H9 (cell line): Measurements from ENCODE around the gene PDXDC1. TPM values are rescaled to one million over a fixed set of nuclear protein-coding genes. Genes with fewer than 3 reads are reported as not detected.
A peak's percentile ranks its signal among the peaks of the same experiment; 100 is the strongest.

Source experiments
- DNase-seq: peaks from one replicate; pipeline ENCODE4 v3.0.0-alpha.2; 2017
- H2AFZ ChIP-seq: one replicate; pipeline ENCODE4 v1.6.1; 2013; ENCODE audit warnings: mild to moderate bottlenecking, low read length, control low read depth, moderate library complexity
- H2AK5ac ChIP-seq: 2 replicates; pipeline ENCODE4 v1.6.1; 2013; ENCODE audit warnings: low read length, control low read depth, mixed read lengths; ENCODE audit not compliant: insufficient read length
- H2BK120ac ChIP-seq: one replicate; pipeline ENCODE4 v1.6.1; 2013; ENCODE audit warnings: low read depth, mild to moderate bottlenecking, low read length, control low read depth, inconsistent platforms; ENCODE audit not compliant: poor library complexity, severe bottlenecking
- H2BK12ac ChIP-seq: 2 replicates; pipeline ENCODE4 v1.6.1; 2013; ENCODE audit warnings: low read length, control low read depth, mixed read lengths, low read depth; ENCODE audit not compliant: insufficient read length
- H2BK15ac ChIP-seq: 2 replicates; pipeline ENCODE4 v1.6.1; 2013; ENCODE audit warnings: low read depth, low read length, control low read depth
- H2BK20ac ChIP-seq: one replicate; pipeline ENCODE4 v1.6.1; 2013; ENCODE audit warnings: low read depth, mild to moderate bottlenecking, low read length, control low read depth, inconsistent platforms; ENCODE audit not compliant: poor library complexity, severe bottlenecking
- H2BK5ac ChIP-seq: 2 replicates; pipeline ENCODE4 v1.6.1; 2013; ENCODE audit warnings: low read length, control low read depth, mixed read lengths; ENCODE audit not compliant: insufficient read length
- H3K14ac ChIP-seq: 2 replicates; pipeline ENCODE4 v1.6.1; 2013; ENCODE audit warnings: low read length, control low read depth; ENCODE audit not compliant: insufficient read depth
- H3K18ac ChIP-seq: 2 replicates; pipeline ENCODE4 v1.6.1; 2013; ENCODE audit warnings: low read depth, mild to moderate bottlenecking, mixed read lengths, low read length, control low read depth; ENCODE audit not compliant: insufficient read length
- H3K23ac ChIP-seq: 2 replicates; pipeline ENCODE4 v1.6.1; 2013; ENCODE audit warnings: low read length, control low read depth, mixed read lengths, low read depth; ENCODE audit not compliant: insufficient read length
- H3K23me2 ChIP-seq: 2 replicates; pipeline ENCODE4 v1.6.1; 2013; ENCODE audit warnings: low read depth, mild to moderate bottlenecking, mixed read lengths, low read length, control low read depth; ENCODE audit not compliant: insufficient read length, poor library complexity, severe bottlenecking
- H3K27ac ChIP-seq: 2 replicates; pipeline ENCODE4 v1.5.1; 2013; ENCODE audit warnings: low read length, control low read depth, mixed read lengths, low read depth; ENCODE audit not compliant: insufficient read length
- H3K27me3 ChIP-seq: 2 replicates; pipeline ENCODE4 v1.6.1; 2013; ENCODE audit warnings: low read length, control low read depth, inconsistent platforms; ENCODE audit not compliant: insufficient read depth
- H3K4ac ChIP-seq: 2 replicates; pipeline ENCODE4 v1.6.1; 2013; ENCODE audit warnings: low read depth, mild to moderate bottlenecking, control low read depth, inconsistent platforms, low read length, moderate library complexity
- H3K4me1 ChIP-seq: 2 replicates; pipeline ENCODE4 v1.6.1; 2013; ENCODE audit warnings: low read length, control low read depth, inconsistent platforms; ENCODE audit not compliant: insufficient read depth
- H3K4me2 ChIP-seq: 2 replicates; pipeline ENCODE4 v1.6.1; 2013; ENCODE audit warnings: low read length, control low read depth, mixed read lengths; ENCODE audit not compliant: insufficient read length, insufficient read depth
- H3K56ac ChIP-seq: 2 replicates; pipeline ENCODE4 v1.6.1; 2013; ENCODE audit warnings: low read depth, mild to moderate bottlenecking, mixed read lengths, low read length, control low read depth; ENCODE audit not compliant: insufficient read length
- H3K79me1 ChIP-seq: 2 replicates; pipeline ENCODE4 v1.6.1; 2013; ENCODE audit warnings: low read depth, mild to moderate bottlenecking, moderate library complexity, low read length, control low read depth, inconsistent platforms; ENCODE audit not compliant: insufficient read depth, poor library complexity, severe bottlenecking
- H3K79me2 ChIP-seq: 2 replicates; pipeline ENCODE4 v1.6.1; 2013; ENCODE audit warnings: low read length, control low read depth, inconsistent platforms; ENCODE audit not compliant: insufficient read depth
- H3K9ac ChIP-seq: 2 replicates; pipeline ENCODE4 v1.6.1; 2013; ENCODE audit warnings: low read length, control low read depth, mixed read lengths; ENCODE audit not compliant: insufficient read length; ENCODE audit errors: extremely low read depth
- H3K9me3 ChIP-seq: one replicate; pipeline ENCODE4 v1.6.1; 2013; ENCODE audit warnings: low read depth, low read length, inconsistent platforms; ENCODE audit not compliant: control insufficient read depth
- H3T11ph ChIP-seq: one replicate; pipeline ENCODE4 v1.6.1; 2013; ENCODE audit warnings: mild to moderate bottlenecking, low read length, control low read depth, inconsistent platforms
- H4K20me1 ChIP-seq: one replicate; pipeline ENCODE4 v1.6.1; 2013; ENCODE audit not compliant: control insufficient read depth, insufficient read length, insufficient read depth
- H4K5ac ChIP-seq: 2 replicates; pipeline ENCODE4 v1.6.1; 2013; ENCODE audit warnings: low read depth, mild to moderate bottlenecking, mixed read lengths, low read length, control low read depth; ENCODE audit not compliant: insufficient read length
- H4K8ac ChIP-seq: replicated peaks from 2 replicates; pipeline ENCODE4 v1.6.1; 2013; ENCODE audit warnings: low read length, control low read depth, mixed read lengths, low read depth; ENCODE audit not compliant: insufficient read length
- H4K91ac ChIP-seq: 2 replicates; pipeline ENCODE4 v1.6.1; 2013; ENCODE audit warnings: low read depth, mild to moderate bottlenecking, moderate library complexity, mixed read lengths, low read length, control low read depth; ENCODE audit not compliant: insufficient read length
- H3K27ac Mint-ChIP-seq, 3 experiments: 2 replicates in 2 of 3; 3 replicates in 1 of 3; pipeline ENCODE4 v1.8.0; 2020 to 2021; ENCODE audit warnings: mixed read lengths in 3 of 3, mild to moderate bottlenecking in 1 of 3, moderate library complexity in 1 of 3
- H3K27me3 Mint-ChIP-seq: 2 replicates; pipeline ENCODE4 v1.8.0; 2021; ENCODE audit warnings: low read depth, mild to moderate bottlenecking, moderate library complexity, mixed read lengths
- H3K36me3 Mint-ChIP-seq, 3 experiments: 2 replicates in 2 of 3; 3 replicates in 1 of 3; pipeline ENCODE4 v1.8.0; 2020 to 2021; ENCODE audit warnings: low read depth in 3 of 3, mixed read lengths in 3 of 3; ENCODE audit not compliant: insufficient read depth in 1 of 3
- H3K4me1 Mint-ChIP-seq, 2 experiments: 2 replicates each; pipeline ENCODE4 v1.8.0; 2020; ENCODE audit warnings: mixed read lengths in 2 of 2
- H3K4me3 Mint-ChIP-seq, 2 experiments: 2 replicates in 1 of 2; 3 replicates in 1 of 2; pipeline ENCODE4 v1.8.0; 2020 to 2021; ENCODE audit warnings: mild to moderate bottlenecking in 2 of 2, mixed read lengths in 2 of 2, moderate library complexity in 1 of 2
- H3K9me3 Mint-ChIP-seq, 2 experiments: 2 replicates in 1 of 2; 3 replicates in 1 of 2; pipeline ENCODE4 v1.8.0; 2020; ENCODE audit warnings: mild to moderate bottlenecking in 2 of 2, mixed read lengths in 2 of 2, moderate library complexity in 1 of 2
- CTCF ChIP-seq: fragments of 200-600 bp; sonication (generic); conservative IDR thresholded peaks from 3 replicates; pipeline ENCODE4 v1.8.0; 2021; ENCODE audit warnings: antibody characterized with exemption, mild to moderate bottlenecking
- WGBS: extraction: QIAGEN DNeasy Blood & Tissue Kit; methylation state at CpG from one replicate; pipeline ENCODE4 v1.1.7; 2013; ENCODE audit warnings: missing lambda C conversion rate, low lambda C conversion rate, mixed read lengths; ENCODE audit not compliant: insufficient read length; ENCODE audit errors: extremely low coverage; 5-methylcytosine and 5-hydroxymethylcytosine counted together
- total RNA-seq: library from RNA; stranded (reverse); gene quantifications from 2 replicates; pipeline ENCODE4 v1.2.1, GENCODE V29; 2021

The PDXDC1 gene
- total RNA-seq, 1 experiment from 2014 or later: 112 TPM

GRCh38 chr16:15032547-15033308 lies 57.9 kb downstream of the PDXDC1 start:
- Mint-ChIP-seq H3K9me3 (no peaks in the 10 kb centered on the region), H3K4me1 (peaks cover 3 to 4% of the 10 kb centered on the region in 2 experiments; a peak in 2 of 4 replicates), H3K27me3 (no peaks in the 10 kb centered on the region), H3K27ac (no peak overlapping the region; a peak in 1 of 7 replicates), H3K36me3 (peaks cover 26 to 87% (median 76%) of the 10 kb centered on the region in 3 experiments; a peak in 6 of 7 replicates), H3K4me3 (no peak overlapping the region)
- Histone ChIP-seq H3K27me3 (no peaks in the 10 kb centered on the region), H3K23me2 (no peaks in the 10 kb centered on the region), H3K14ac (no peak overlapping the region), H3K23ac (no peak overlapping the region), H2AFZ (no peak overlapping the region), H3K56ac (no peak overlapping the region), H4K5ac (no peak overlapping the region), H4K8ac (no peak overlapping the region), H3K79me2 (no peaks in the 10 kb centered on the region), H2BK12ac (no peak overlapping the region), H2BK15ac (no peak overlapping the region), H4K91ac (no peak overlapping the region), H3K18ac (no peak overlapping the region), H2BK20ac (no peak overlapping the region), H3K27ac (no peak overlapping the region), H3K4me1 (no peaks in the 10 kb centered on the region), H3K4ac (no peak overlapping the region), H2BK120ac (no peak overlapping the region), H3K9me3 (no peaks in the 10 kb centered on the region), H3K79me1 (no peaks in the 10 kb centered on the region), H3T11ph (no peak overlapping the region), H3K4me2 (no peak overlapping the region), H4K20me1 (no peaks in the 10 kb centered on the region), H3K9ac (no peak overlapping the region), H2BK5ac (no peak overlapping the region), H2AK5ac (no peak overlapping the region)
- peak; percentile 10 for DNase-seq
- no CpG with 5 or more reads among the region's 13 CpGs for WGBS
- TF ChIP-seq CTCF: no peak
